Measurements from ENCODE around the gene HBEGF. TPM values are rescaled to one million over a fixed set of nuclear protein-coding genes. Genes with fewer than 3 reads are reported as not detected.

HBEGF gene
- total and polyA plus RNA-seq, 2 experiments from 2014 or later, result 6.7 to 7.2 TPM

GRCh38 chr5:140342896-140343295 is 3.5 kb downstream of the HBEGF start:
- DNase-seq (ENCODE audit: low spot score), result no peak
- Histone ChIP-seq H3K27ac (no peak overlapping the region), H4K20me1 (ENCODE audit: insufficient read depth, poor library complexity, severe bottlenecking) (no peaks in the 10 kb centered on the region), H3K9me2 (replicated peaks; ENCODE audit: insufficient read depth) (no peaks in the 10 kb centered on the region), H3K9me3 (ENCODE audit: low read depth) (no peaks in the 10 kb centered on the region), H3K4me2 (no peak overlapping the region), H3K4me3 (no peak overlapping the region), H3K4me1 (ENCODE audit: insufficient read depth) (peaks cover 12% of the 10 kb centered on the region), H3K36me3 (replicated peaks; ENCODE audit: insufficient read depth, low read depth) (no peaks in the 10 kb centered on the region), H3K79me2 (no peaks in the 10 kb centered on the region), H3K27me3 (no peaks in the 10 kb centered on the region), H2AFZ (no peak overlapping the region)
- TF ChIP-seq CTCF (IDR thresholded peaks at IDR 0.05; ENCODE audit: poor library complexity) (no peak), EZH2phosphoT487 (IDR thresholded peaks at IDR 0.05; ENCODE audit: low read depth, severe bottlenecking, unreplicated experiment) (no peak), EZH2 (IDR thresholded peaks at IDR 0.05; ENCODE audit: borderline replicate concordance) (no peak)
- 100% methylated on average over 1 of the region's 1 CpG for WGBS (ENCODE audit: low lambda C conversion rate, missing lambda C conversion rate)

- peaks cover 12% of the 10 kb centered on the region for H3K4me1 ChIP-seq (ENCODE audit: insufficient read depth)
- H3K27me3 ChIP-seq, result no peaks in the 10 kb centered on the region
- H3K79me2 ChIP-seq, result no peaks in the 10 kb centered on the region
- H3K9me2 ChIP-seq (replicated peaks; ENCODE audit: insufficient read depth), result no peaks in the 10 kb centered on the region
- H3K36me3 ChIP-seq (replicated peaks; ENCODE audit: insufficient read depth, low read depth), result no peaks in the 10 kb centered on the region
- no peak overlapping the region for H3K4me3 ChIP-seq
- H3K27ac ChIP-seq, result no peak overlapping the region
- H3K9me3 ChIP-seq (ENCODE audit: low read depth), result no peaks in the 10 kb centered on the region
- H2AFZ ChIP-seq, result no peak overlapping the region
- DNase-seq (ENCODE audit: low spot score), result no peak
- TF ChIP-seq EZH2 (IDR thresholded peaks at IDR 0.05; ENCODE audit: borderline replicate concordance), result no peak
- TF ChIP-seq CTCF (IDR thresholded peaks at IDR 0.05; ENCODE audit: poor library complexity), result no peak
- no peak for TF ChIP-seq EZH2phosphoT487 (IDR thresholded peaks at IDR 0.05; ENCODE audit: low read depth, severe bottlenecking, unreplicated experiment)
- H3K4me2 ChIP-seq, result no peak overlapping the region
- 85% methylated on average over 6 of the region's 6 CpGs for WGBS (ENCODE audit: low lambda C conversion rate, missing lambda C conversion rate)
- no peaks in the 10 kb centered on the region for H4K20me1 ChIP-seq (ENCODE audit: insufficient read depth, poor library complexity, severe bottlenecking)
Observed at GRCh38 chr5:140342287-140342686, 4.1 kb downstream of the HBEGF start.

- Histone ChIP-seq H3K9me2 (replicated peaks; ENCODE audit: insufficient read depth) (no peaks in the 10 kb centered on the region), H3K4me2 (no peak overlapping the region), H3K27me3 (no peaks in the 10 kb centered on the region), H3K4me3 (no peak overlapping the region), H3K27ac (no peak overlapping the region), H2AFZ (no peak overlapping the region), H3K36me3 (replicated peaks; ENCODE audit: insufficient read depth, low read depth) (no peaks in the 10 kb centered on the region), H4K20me1 (ENCODE audit: insufficient read depth, poor library complexity, severe bottlenecking) (no peaks in the 10 kb centered on the region), H3K9me3 (ENCODE audit: low read depth) (no peaks in the 10 kb centered on the region), H3K4me1 (ENCODE audit: insufficient read depth) (peaks cover 12% of the 10 kb centered on the region), H3K79me2 (no peaks in the 10 kb centered on the region)
- TF ChIP-seq CTCF (IDR thresholded peaks at IDR 0.05; ENCODE audit: poor library complexity) (no peak), EZH2 (IDR thresholded peaks at IDR 0.05; ENCODE audit: borderline replicate concordance) (no peak), EZH2phosphoT487 (IDR thresholded peaks at IDR 0.05; ENCODE audit: low read depth, severe bottlenecking, unreplicated experiment) (no peak)
- 94% methylated on average over 5 of the region's 5 CpGs for WGBS (ENCODE audit: low lambda C conversion rate, missing lambda C conversion rate)
- DNase-seq (ENCODE audit: low spot score), result no peak
Observed at GRCh38 chr5:140341591-140341990, 4.8 kb downstream of the HBEGF start.

- H3K4me1 ChIP-seq (ENCODE audit: insufficient read depth), result peaks cover 9% of the 10 kb centered on the region
Observed at GRCh38 chr5:140340605-140341121, 5.7 kb downstream of the HBEGF start.

More at GRCh38 chr5:140340605-140341121, 5.7 kb downstream of the HBEGF start:
- H3K9me3 ChIP-seq (ENCODE audit: low read depth), result no peaks in the 10 kb centered on the region
- no peaks in the 10 kb centered on the region for H3K9me2 ChIP-seq (replicated peaks; ENCODE audit: insufficient read depth)
- TF ChIP-seq EZH2phosphoT487 (IDR thresholded peaks at IDR 0.05; ENCODE audit: low read depth, severe bottlenecking, unreplicated experiment), result no peak
- no peak for TF ChIP-seq CTCF (IDR thresholded peaks at IDR 0.05; ENCODE audit: poor library complexity)
- no peak for TF ChIP-seq EZH2 (IDR thresholded peaks at IDR 0.05; ENCODE audit: borderline replicate concordance)
- no peak for DNase-seq (ENCODE audit: low spot score)
- no peak overlapping the region for H3K4me3 ChIP-seq
- H3K27ac ChIP-seq, result no peak overlapping the region
- H3K79me2 ChIP-seq, result no peaks in the 10 kb centered on the region
- H4K20me1 ChIP-seq (ENCODE audit: insufficient read depth, poor library complexity, severe bottlenecking), result no peaks in the 10 kb centered on the region
- H3K36me3 ChIP-seq (replicated peaks; ENCODE audit: insufficient read depth, low read depth), result no peaks in the 10 kb centered on the region
- no peaks in the 10 kb centered on the region for H3K27me3 ChIP-seq
- no peak overlapping the region for H3K4me2 ChIP-seq
- H2AFZ ChIP-seq, result no peak overlapping the region
